Lower leg skin (tissue), 3 donors: ENCODE data around the gene ATOX1.
"Not testable (repeated sequence)": the region's sequence is repeated elsewhere in the genome, so short reads cannot be mapped to it uniquely, and the experiment has no call there.

ENCODE experiments used
- POLR2A ChIP-seq, 2 donors: fragments of 450-650 bp; IDR thresholded peaks; one replicate each; pipeline ENCODE4 v1.6.1; 2016 to 2017; ENCODE audit warnings: antibody characterized with exemption in 2 of 2, mild to moderate bottlenecking in 1 of 2, moderate library complexity in 1 of 2
- TF ChIP-seq, protein P1 (sequence below), 3 donors: fragments of 450-650 bp; IDR thresholded peaks; one replicate each; pipeline ENCODE4 v1.5.1; 2016; ENCODE audit warnings: antibody characterized with exemption in 3 of 3, mild to moderate bottlenecking in 3 of 3, moderate library complexity in 2 of 3

DNA sequence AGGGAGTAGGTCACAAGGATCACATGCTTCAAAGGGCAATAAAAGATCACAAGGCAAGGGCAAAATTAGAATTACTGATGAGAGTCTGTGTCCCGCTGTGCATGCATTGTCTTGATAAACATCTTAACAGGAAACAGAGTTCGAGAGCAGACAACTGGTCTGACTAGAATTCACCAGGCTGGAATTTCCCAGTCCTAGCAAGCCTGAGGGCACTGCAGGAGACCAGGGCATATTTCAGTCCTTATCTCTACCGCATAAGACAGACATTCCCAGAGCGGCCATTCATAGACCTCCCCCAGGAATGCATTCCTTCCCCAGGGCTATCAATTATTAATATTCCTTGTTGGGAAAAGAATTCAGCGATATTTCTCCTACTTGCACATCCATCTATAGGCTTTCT is 28.8 kb downstream of the ATOX1 start:
- not testable (repeated sequence) for TF ChIP-seq POLR2A (IDR thresholded peaks at IDR 0.05)
- TF ChIP-seq, protein P1, sequence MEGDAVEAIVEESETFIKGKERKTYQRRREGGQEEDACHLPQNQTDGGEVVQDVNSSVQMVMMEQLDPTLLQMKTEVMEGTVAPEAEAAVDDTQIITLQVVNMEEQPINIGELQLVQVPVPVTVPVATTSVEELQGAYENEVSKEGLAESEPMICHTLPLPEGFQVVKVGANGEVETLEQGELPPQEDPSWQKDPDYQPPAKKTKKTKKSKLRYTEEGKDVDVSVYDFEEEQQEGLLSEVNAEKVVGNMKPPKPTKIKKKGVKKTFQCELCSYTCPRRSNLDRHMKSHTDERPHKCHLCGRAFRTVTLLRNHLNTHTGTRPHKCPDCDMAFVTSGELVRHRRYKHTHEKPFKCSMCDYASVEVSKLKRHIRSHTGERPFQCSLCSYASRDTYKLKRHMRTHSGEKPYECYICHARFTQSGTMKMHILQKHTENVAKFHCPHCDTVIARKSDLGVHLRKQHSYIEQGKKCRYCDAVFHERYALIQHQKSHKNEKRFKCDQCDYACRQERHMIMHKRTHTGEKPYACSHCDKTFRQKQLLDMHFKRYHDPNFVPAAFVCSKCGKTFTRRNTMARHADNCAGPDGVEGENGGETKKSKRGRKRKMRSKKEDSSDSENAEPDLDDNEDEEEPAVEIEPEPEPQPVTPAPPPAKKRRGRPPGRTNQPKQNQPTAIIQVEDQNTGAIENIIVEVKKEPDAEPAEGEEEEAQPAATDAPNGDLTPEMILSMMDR (IDR thresholded peaks at IDR 0.05), result not testable (repeated sequence)
